OCI-LY3 (cell line): ENCODE results near the gene OR4C6.

Source experiments
- CTCF ChIP-seq: fragments of 200-600, 300-600 bp; sonication (generic); IDR thresholded peaks from 2 replicates; pipeline ENCODE4 v1.5.1; 2014; ENCODE audit warnings: antibody characterized with exemption, low read length, low read depth
- EZH2phosphoT487 ChIP-seq: fragments of 200-600 bp; shearing (Covaris generic); IDR thresholded peaks from 2 replicates; pipeline ENCODE4 v1.6.1; 2018; ENCODE audit warnings: antibody characterized with exemption, mixed run types, low read depth

- TF ChIP-seq CTCF: no peak
- no peak for TF ChIP-seq EZH2phosphoT487
Observed at GRCh38 chr11:55658031-55658573, 3.9 kb upstream of the OR4C6 start.
